Dendritic cell treated with granulocyte-macrophage colony-stimulating factor and Interleukin-4, amounts not matched to agents 40 ng/mL and 50 ng/mL, for 4 days (primary cell): ENCODE results near the gene MYLK2.

ENCODE experiments used
- H3K27ac Mint-ChIP-seq: one replicate; pipeline ENCODE4 v1.8.0; 2022; ENCODE audit warnings: mild to moderate bottlenecking, mixed read lengths
- H3K27me3 Mint-ChIP-seq: one replicate; pipeline ENCODE4 v1.8.0; 2022; ENCODE audit warnings: mild to moderate bottlenecking, mixed read lengths
- H3K36me3 Mint-ChIP-seq: one replicate; pipeline ENCODE4 v1.8.0; 2022; ENCODE audit warnings: low read depth, mixed read lengths
- H3K4me1 Mint-ChIP-seq: one replicate; pipeline ENCODE4 v1.8.0; 2022; ENCODE audit warnings: low read depth, mixed read lengths
- H3K4me3 Mint-ChIP-seq: one replicate; pipeline ENCODE4 v1.8.0; 2022; ENCODE audit warnings: mild to moderate bottlenecking, moderate library complexity, mixed read lengths
- H3K9me3 Mint-ChIP-seq: one replicate; pipeline ENCODE4 v1.8.0; 2022; ENCODE audit warnings: mixed read lengths
- intact Hi-C: fragments of 100-400 bp; cut with micrococcal nuclease; formaldehyde crosslinking; loops from one replicate; pipeline ENCODE4 v1.15.0; 2022

Gene MYLK2

DNA sequence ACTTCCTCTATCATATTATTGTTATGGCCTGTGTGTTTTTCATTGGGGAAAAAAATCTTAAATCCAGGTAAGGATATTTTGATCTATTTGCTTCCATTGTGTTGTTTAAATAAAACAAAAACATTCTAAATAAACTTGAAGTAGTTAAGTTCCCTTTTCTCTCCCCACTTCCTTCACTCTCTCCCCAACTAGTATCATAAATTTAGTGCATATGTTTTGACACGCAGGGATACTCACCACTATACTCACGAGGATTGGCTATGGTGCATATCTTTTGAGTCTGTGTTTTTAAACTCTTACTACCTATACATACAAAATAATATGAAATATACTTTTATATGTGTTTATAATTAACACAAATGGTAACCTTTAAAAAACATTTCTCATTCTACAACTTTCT lies 56.5 kb downstream of the MYLK2 start:
- intact Hi-C loops = no loop called here
- Mint-ChIP-seq H3K27me3 (peaks cover 28% of the 10 kb centered on the region), H3K36me3 (no peaks in the 10 kb centered on the region), H3K4me1 (peaks cover 12% of the 10 kb centered on the region), H3K27ac (no peak overlapping the region), H3K9me3 (no peaks in the 10 kb centered on the region), H3K4me3 (no peak overlapping the region)

DNA sequence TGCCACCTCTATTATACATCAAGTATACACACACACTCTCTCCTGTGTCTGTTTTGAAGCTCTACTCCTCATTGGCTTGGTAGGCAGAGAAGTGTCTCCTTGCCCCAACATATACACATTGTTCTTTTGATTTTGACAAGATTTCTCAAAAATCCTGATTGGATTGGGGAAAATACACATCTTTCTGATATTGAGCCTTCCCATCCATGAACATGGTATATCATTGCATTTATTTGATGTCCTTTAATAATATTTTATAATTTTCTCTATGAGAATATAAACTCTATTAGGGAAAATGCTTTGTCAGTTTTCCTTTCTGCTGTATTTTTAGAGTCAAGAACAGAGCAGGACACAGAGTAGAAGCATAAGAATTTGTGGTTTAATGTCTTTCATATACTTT lies 58.5 kb downstream of the MYLK2 start:
- Mint-ChIP-seq H3K4me3 (no peak overlapping the region), H3K27ac (no peak overlapping the region), H3K4me1 (peaks cover 7% of the 10 kb centered on the region), H3K27me3 (peaks cover 10% of the 10 kb centered on the region), H3K9me3 (no peaks in the 10 kb centered on the region), H3K36me3 (no peaks in the 10 kb centered on the region)
- intact Hi-C loops = no loop called here

DNA sequence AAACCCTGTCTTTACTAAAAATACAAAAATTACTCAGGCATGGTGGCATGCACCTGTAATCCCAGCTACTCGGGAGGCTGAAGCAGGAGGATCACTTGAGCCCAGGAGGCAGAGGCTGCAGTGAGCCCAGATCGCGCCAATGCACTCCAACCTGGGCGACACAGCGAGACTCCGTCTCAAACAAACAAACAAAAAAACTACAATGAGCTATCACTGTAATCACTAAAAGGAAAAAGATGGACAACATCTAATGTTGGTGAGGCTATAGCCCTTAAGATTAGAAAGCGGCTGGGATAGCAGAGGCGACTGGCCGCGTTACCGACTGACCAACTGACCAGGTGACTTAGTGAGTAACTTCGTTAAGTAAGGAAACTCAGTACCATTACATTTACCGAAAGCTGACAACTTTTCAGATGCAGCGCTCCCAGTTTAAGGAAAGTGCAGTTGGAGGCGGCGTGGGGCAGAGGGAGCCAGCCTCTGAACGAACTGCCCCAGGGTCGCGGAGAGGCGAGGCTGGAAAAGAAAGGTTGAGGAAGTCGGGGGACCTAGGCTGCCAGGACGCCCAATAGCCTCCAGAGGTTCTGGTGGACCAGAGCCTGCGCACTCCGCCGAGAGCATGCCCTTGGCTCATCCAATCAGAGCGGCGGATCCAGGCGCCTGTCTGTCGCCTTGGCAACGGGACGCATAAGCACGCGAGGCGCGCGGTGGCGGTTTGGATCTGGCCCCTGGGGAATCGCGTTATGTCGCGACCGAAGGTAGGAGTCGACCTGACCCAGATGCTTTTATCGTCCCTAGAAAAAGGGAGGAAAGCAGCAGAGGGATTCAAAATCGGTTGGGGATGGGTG lies 60.2 kb downstream of the MYLK2 start:
- Mint-ChIP-seq H3K4me1 (peaks cover 7% of the 10 kb centered on the region), H3K27me3 (peaks cover 2% of the 10 kb centered on the region)
- intact Hi-C loops = no loop called here

DNA sequence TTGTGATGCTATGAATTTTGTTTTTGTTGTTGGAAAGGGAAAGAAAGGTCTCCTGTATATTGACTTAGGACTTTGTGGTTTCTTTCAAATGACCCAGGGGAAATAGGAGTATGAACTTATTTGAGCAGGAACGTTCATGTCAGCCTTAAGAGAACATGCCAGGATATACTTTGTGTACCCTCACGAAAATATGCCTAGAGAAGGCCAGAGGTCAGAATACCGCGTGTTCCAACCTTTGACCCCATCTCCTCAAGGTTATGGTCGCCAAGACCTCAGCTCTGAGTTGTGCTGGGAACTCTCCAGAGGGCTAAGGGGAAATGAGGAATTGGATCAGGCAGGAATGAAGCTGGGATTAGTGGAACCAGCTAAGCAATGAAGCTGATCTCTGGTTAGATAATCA lies 62.8 kb downstream of the MYLK2 start:
- Mint-ChIP-seq H3K27me3 (peaks cover 13% of the 10 kb centered on the region), H3K9me3 (no peaks in the 10 kb centered on the region), H3K27ac (no peak overlapping the region), H3K4me3 (no peak overlapping the region), H3K4me1 (no peaks in the 10 kb centered on the region), H3K36me3 (no peaks in the 10 kb centered on the region)
- intact Hi-C loops = no loop called here

More for the DNA sequence above, 60.2 kb downstream of the MYLK2 start:
- Mint-ChIP-seq H3K4me3 (peak overlapping the region; percentile 90), H3K36me3 (no peaks in the 10 kb centered on the region), H3K27ac (peak overlapping the region; percentile 89), H3K9me3 (no peaks in the 10 kb centered on the region)

DNA sequence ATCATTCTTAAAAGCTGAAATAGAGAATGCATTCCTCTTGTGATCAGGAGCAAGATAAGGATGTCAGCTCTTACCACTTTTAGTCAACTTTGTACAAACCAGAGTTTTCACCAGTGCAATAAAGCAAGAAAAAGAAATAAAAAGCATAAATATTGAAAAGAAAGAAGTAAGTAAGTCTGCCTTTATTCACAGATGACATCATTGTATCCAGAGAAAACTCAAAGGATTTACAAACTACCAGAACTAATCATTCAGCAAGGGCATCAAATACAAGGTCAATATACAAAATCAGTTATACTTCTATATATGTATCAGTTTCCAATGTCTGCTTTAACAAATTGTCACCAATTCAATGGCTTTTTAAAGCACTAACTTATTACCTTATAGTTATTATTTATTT lies 64.7 kb downstream of the MYLK2 start:
- Mint-ChIP-seq H3K27me3 (peaks cover 15% of the 10 kb centered on the region), H3K9me3 (no peaks in the 10 kb centered on the region), H3K4me3 (no peak overlapping the region), H3K36me3 (no peaks in the 10 kb centered on the region), H3K4me1 (no peaks in the 10 kb centered on the region), H3K27ac (no peak overlapping the region)
- intact Hi-C loops = no loop called here
